Amniotic stem cell (primary cell): ENCODE measurements around the gene INPP5A.

Experiments
- DNase-seq: peaks from one replicate; lab custom pipeline; 2025; lab: John Stamatoyannopoulos, UW

Gene INPP5A

GRCh38 chr10:132536877-132537683 is 507 bp upstream of the INPP5A start:
- peak; percentile 100 for DNase-seq

DNA sequence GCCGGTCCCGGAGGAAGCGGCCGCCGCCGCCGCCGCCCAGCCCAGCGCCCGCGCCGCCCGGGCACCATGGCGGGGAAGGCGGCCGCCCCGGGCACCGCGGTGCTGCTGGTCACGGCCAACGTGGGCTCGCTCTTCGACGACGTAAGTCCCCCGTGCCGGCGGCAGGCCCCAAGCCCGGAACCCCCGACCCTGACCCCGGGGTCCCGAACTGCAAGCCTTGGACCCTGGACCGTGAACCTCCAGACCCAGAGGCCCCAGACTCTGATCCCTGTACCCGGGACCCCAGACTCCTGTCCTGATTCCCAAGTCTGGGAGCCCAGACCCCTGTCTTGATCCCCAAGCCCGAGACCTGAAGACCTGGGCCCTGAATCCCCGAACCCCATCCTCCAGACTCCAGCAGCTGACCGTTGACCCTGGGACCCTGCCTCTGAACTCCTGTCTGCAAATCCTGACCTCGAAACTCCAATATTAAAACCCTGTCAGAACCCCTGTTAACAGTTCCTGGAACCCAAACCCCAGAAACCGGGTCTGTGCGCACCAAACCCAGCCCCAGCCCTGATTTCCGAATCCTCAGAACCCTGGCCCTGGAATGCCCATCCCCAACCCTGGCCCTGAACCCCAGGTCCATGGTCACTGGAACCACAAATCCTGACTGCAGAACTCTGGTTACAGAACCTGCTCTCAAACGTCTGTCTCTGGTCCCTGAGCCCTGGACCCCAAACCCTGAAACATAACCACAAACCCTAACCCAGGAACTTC is 623 bp downstream of the INPP5A start:
- DNase-seq, result no peak

DNA sequence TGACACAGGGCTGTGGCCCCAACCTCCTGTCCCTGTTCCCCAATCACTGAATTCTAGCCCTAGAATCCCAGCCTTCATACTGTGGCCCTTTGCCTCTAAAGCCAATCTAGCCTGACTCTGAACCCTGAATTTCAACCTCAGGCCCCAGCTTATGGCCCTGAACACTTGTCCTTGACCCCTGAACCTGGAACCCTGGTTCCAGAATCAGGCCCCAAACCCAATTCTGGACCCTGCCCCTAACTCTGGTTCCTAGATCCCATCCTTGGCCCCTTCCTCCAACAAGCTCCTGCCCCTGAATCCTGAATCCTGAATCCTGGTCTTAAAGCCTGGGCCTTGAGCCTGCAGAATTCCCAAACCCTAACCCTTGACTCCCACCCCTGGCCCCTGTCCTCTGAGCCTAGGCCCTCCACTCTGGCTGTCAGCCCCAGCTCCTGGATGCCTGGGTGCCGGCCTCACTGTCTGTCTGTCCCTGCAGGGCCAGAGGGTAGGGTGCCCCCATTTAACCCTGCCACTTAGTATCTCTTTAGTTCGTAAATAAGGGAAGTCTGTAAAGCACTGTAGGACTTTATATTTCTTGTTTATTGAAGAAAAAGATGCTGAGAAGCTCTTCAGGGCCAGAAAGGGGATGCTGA is 1.3 kb downstream of the INPP5A start:
- no peak for DNase-seq

GRCh38 chr10:132539431-132539839 is 1.8 kb downstream of the INPP5A start:
- DNase-seq, result no peak

- peak; percentile 60 for DNase-seq
These were observed 2.3 kb downstream of the INPP5A start for GRCh38 chr10:132539894-132540293.

- DNase-seq, result peak; percentile 35
These were observed 2.9 kb downstream of the INPP5A start for GRCh38 chr10:132540456-132540855.

GRCh38 chr10:132541129-132541528 is 3.5 kb downstream of the INPP5A start:
- no peak for DNase-seq

DNA sequence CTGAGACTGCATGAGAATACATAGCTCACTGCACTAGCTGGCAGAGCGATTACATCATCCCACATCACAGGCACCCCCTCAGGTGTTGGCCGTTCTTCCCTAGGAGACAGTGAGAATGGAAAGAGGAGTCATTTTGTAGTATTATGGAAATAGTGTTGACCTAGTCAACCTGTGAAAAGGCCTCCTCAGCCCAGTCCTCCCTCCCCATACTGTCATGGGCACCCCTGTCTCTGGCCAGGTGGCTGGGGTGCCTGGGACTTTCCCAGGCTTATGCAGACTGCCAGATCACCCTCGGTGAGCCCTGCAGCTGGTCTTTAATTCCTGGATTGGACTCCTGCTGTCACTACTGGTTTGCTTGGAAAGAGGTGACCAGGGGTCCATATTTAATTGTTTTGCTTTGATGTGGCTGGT is 4.0 kb downstream of the INPP5A start:
- DNase-seq, result no peak

GRCh38 chr10:132542086-132542775 is 4.6 kb downstream of the INPP5A start:
- no peak for DNase-seq

DNA sequence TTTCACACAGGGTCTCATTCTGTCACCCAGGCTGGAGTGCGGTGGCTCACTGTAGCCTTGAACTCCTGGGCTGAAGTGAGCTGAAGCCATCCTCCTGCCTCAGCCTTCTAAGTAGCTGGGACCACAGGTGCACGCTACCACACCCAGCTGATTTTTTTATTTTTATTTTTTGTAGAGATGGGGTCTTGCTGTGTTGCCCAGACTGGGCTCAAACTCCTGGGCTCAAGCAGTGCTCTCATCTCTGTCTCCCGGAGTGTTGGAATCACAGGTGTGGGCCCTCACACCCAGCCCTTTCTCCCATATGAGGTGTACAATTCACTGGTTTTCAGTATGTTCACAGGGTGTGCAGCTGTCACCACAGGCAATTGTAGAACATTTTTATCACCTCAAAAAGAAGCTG is 5.2 kb downstream of the INPP5A start:
- DNase-seq, result no peak

DNA sequence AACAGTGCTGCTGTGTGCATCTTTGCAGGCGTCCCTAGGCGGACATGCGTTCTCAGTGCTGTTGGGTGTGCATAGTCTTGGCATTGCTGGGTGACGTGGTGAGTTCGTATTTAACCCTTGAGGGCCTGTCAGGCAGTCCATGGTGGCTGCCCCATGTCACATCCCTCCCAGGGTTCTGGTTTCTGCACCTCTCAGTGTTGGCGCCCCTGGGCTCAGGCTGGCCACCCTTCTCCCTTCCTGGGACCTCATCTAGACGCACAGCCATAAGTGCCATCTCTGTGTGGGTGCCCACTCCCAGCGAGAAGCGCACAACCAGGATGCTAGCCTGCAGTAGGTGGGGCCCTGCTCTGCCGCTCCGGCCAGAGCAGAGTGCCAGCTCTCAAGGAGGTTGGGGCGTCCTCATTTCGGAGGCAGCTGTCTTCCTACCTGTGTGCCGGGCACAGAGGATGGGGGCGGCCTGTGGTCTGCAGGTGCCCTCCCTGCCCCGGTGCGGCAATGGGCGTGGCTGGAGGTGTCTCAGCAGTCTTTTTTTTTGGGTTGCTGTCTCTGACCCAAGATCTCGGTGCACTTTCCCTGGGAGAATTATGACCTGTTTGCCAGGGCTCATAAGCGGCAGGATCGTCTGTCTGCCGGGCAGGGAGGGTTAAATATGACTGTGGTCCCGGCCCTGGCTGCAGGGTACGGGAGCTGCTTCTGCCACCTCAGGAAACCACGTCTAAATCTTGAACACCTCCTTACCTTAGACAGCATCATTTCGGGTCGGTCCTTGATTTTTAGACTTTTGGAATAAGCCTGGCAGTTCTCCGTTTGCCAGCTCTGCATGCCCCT is 6.5 kb downstream of the INPP5A start:
- DNase-seq, result no peak

GRCh38 chr10:132544744-132545658 is 7.4 kb downstream of the INPP5A start:
- no peak for DNase-seq

DNA sequence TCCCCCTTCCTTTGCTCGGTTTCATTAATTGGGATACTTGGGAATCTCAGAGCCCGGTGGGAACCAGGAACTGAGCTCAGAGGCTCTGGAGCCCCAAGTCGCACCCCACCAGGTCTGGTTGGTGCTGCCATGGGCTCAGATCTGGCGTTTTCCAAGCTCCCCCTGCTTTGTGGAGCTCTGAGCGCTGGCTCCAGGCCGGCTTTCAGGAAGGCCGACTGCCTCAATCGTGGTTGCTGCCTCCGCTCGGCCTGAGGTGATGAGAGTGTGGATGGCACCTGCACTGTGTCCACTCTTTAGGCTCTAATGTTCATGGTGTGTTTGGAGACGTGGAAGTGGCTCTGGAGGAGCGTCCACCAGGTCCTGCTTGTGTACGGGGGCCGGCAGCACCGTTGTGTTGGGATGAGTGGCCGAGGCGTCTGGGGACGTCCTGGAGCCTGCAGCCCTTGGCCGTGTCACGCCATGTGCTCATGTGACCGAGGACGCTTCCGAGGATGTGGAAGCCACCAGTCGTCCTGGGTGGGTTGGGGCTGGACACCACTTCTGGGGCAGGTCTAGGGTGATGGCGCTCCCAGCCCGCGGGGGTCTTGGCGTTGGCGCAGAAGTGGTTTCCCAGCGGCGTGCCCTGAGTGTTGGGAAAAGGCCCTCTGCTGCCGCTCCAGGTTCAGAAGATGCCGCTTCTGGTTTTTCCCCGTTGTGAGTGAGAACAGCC is 8.2 kb downstream of the INPP5A start:
- DNase-seq, result no peak

- no peak for DNase-seq
These were observed 9.2 kb downstream of the INPP5A start for GRCh38 chr10:132546567-132547420.

- DNase-seq, result no peak
These were observed 9.9 kb downstream of the INPP5A start for GRCh38 chr10:132547421-132547861.

- no peak for DNase-seq
These were observed 10.7 kb downstream of the INPP5A start for GRCh38 chr10:132548106-132548823.

DNA sequence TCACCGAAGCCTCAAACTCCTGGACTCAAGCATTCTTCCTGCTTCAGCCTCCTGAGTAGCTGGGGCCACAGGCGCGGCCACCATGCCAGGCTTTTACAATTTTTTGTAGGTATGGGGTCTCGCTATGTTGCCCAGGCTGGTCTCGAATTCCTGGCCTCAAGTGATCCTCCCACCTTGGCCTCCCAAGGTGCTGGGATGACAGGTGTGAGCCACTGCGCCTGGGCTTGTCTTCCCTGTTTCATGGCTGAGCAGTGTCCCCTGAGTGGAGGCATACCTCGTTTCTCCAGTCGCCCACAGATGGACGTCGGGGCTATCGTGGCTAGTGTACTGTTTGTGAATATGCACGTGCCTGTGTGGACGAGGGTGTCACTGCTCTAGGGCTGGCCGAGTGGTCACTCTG is 11.3 kb downstream of the INPP5A start:
- no peak for DNase-seq

DNA sequence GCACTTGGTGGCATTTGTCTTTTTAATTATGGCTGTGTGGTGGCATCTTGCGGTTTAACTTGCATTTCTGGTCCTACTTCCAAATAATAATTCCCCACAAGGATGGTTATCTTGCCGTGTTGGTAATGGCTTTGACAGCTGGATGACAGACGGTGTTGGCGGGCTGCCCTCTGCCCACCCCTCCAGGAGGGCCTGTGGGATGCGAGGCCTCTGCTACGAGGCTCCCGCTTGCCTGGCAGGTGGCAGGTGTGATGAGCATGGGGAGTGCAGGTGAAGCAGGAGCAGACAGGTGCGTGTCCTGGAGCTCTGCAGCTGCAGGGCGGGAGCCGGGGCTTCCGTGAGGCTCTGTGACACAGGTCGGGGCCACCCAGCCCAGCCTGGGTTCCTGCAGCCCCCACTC is 11.8 kb downstream of the INPP5A start:
- DNase-seq, result no peak
